Trophoblast cell (in vitro differentiated cells and primary cell): ENCODE data around the gene TMC2.

Experiments
- DNase-seq, 2 donors: peaks; one replicate each; pipeline ENCODE4 v3.0.0-alpha.2; 2016
- H2AFZ ChIP-seq: 2 replicates; pipeline ENCODE4 v1.6.1; 2013; ENCODE audit warnings: low read length, moderate library complexity, mild to moderate bottlenecking; ENCODE audit not compliant: insufficient read depth, poor library complexity
- H2AK5ac ChIP-seq: 2 replicates; pipeline ENCODE4 v1.6.1; 2013; ENCODE audit warnings: mild to moderate bottlenecking, low read length
- H2BK120ac ChIP-seq: 2 replicates; pipeline ENCODE4 v1.6.1; 2013; ENCODE audit warnings: low read length, mild to moderate bottlenecking, moderate library complexity; ENCODE audit not compliant: insufficient read depth, poor library complexity
- H2BK12ac ChIP-seq: 2 replicates; pipeline ENCODE4 v1.6.1; 2013; ENCODE audit warnings: mild to moderate bottlenecking, low read length, moderate library complexity
- H2BK5ac ChIP-seq: 2 replicates; pipeline ENCODE4 v1.6.1; 2013; ENCODE audit warnings: low read length, low read depth, moderate library complexity, mild to moderate bottlenecking; ENCODE audit not compliant: poor library complexity
- H3K14ac ChIP-seq: 2 replicates; pipeline ENCODE4 v1.6.1; 2013; ENCODE audit warnings: mild to moderate bottlenecking, low read length
- H3K18ac ChIP-seq: 2 replicates; pipeline ENCODE4 v1.6.1; 2013; ENCODE audit warnings: mild to moderate bottlenecking, low read length
- H3K23ac ChIP-seq: 2 replicates; pipeline ENCODE4 v1.6.1; 2013; ENCODE audit warnings: low read length
- H3K27ac ChIP-seq: 2 replicates; pipeline ENCODE4 v1.5.1; 2013; ENCODE audit warnings: low read depth, mild to moderate bottlenecking, inconsistent platforms, low read length, moderate library complexity
- H3K27me3 ChIP-seq: 2 replicates; pipeline ENCODE4 v1.6.1; 2013; ENCODE audit warnings: inconsistent platforms, mild to moderate bottlenecking, low read length, moderate library complexity; ENCODE audit not compliant: insufficient read depth
- H3K36me3 ChIP-seq, 2 experiments: 1 replicate in 1 of 2; 2 replicates in 1 of 2; pipeline ENCODE4 v1.6.1; 2013; ENCODE audit warnings: low read length in 2 of 2, mild to moderate bottlenecking in 2 of 2, moderate library complexity in 1 of 2; ENCODE audit not compliant: insufficient read depth in 2 of 2, control insufficient read depth in 1 of 2
- H3K4ac ChIP-seq: 2 replicates; pipeline ENCODE4 v1.6.1; 2013; ENCODE audit warnings: low read depth, mild to moderate bottlenecking, low read length, moderate library complexity
- H3K4me1 ChIP-seq, 2 experiments: 1 replicate in 1 of 2; 2 replicates in 1 of 2; pipeline ENCODE4 v1.6.1; 2013; ENCODE audit warnings: low read length in 2 of 2, mild to moderate bottlenecking in 2 of 2, moderate library complexity in 1 of 2; ENCODE audit not compliant: insufficient read depth in 2 of 2, control insufficient read depth in 1 of 2
- H3K4me2 ChIP-seq: 2 replicates; pipeline ENCODE4 v1.6.1; 2013; ENCODE audit warnings: inconsistent platforms, mild to moderate bottlenecking, low read length, moderate library complexity
- H3K4me3 ChIP-seq: 2 replicates; pipeline ENCODE4 v1.5.1; 2013; ENCODE audit warnings: mild to moderate bottlenecking, low read depth, low read length, inconsistent platforms
- H3K79me1 ChIP-seq: one replicate; pipeline ENCODE4 v1.6.1; 2013; ENCODE audit warnings: low read length
- H3K79me2 ChIP-seq: 2 replicates; pipeline ENCODE4 v1.6.1; 2013; ENCODE audit warnings: low read length, mild to moderate bottlenecking; ENCODE audit not compliant: control insufficient read depth, insufficient read depth, poor library complexity
- H3K9ac ChIP-seq: 2 replicates; pipeline ENCODE4 v1.6.1; 2013; ENCODE audit warnings: mild to moderate bottlenecking, low read length
- H3K9me3 ChIP-seq: 2 replicates; pipeline ENCODE4 v1.6.1; 2013; ENCODE audit warnings: low read depth, mild to moderate bottlenecking, control low read depth, inconsistent platforms, low read length; ENCODE audit not compliant: insufficient read depth
- H4K12ac ChIP-seq: 2 replicates; pipeline ENCODE4 v1.6.1; 2013; ENCODE audit warnings: low read depth, mild to moderate bottlenecking, low read length, moderate library complexity
- H4K8ac ChIP-seq: 2 replicates; pipeline ENCODE4 v1.6.1; 2013; ENCODE audit warnings: low read depth, mild to moderate bottlenecking, low read length, moderate library complexity
- H4K91ac ChIP-seq: one replicate; pipeline ENCODE4 v1.6.1; 2013; ENCODE audit warnings: low read depth, mild to moderate bottlenecking, low read length, moderate library complexity
- WGBS: extraction: QIAGEN DNeasy Blood & Tissue Kit; methylation state at CpG from one replicate; pipeline ENCODE4 v1.1.7; 2013; ENCODE audit warnings: missing lambda C conversion rate; ENCODE audit not compliant: insufficient read length, insufficient coverage; ENCODE audit errors: extremely low coverage; 5-methylcytosine and 5-hydroxymethylcytosine counted together

The TMC2 gene

DNA sequence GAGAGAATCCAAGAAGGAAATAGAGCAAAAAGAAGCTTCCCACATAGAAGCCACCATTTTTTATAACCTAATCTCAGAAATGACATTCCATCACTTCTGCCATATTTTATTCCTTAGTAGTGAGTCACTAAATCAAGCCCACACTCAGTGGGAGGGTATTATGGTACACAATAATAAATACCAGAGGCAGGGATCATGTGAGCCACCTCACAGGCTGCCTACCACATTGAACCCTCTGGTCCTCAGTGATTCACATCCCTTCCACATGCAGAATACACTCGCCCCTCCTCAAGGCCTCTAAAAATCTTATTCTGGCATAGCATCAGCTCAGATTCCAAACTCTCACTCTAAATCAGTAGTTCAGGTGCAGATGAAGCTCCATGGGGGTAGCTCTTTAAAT lies 49.4 kb downstream of the TMC2 start:
- Histone ChIP-seq H3K4me1 (no peaks in the 10 kb centered on the region), H4K91ac (no peak overlapping the region), H4K12ac (no peak overlapping the region), H3K23ac (no peak overlapping the region), H3K9me3 (no peaks in the 10 kb centered on the region), H2BK12ac (no peak overlapping the region), H3K79me1 (no peaks in the 10 kb centered on the region), H3K79me2 (no peaks in the 10 kb centered on the region), H3K4me2 (no peak overlapping the region), H3K36me3 (no peaks in the 10 kb centered on the region), H3K4me3 (no peak overlapping the region), H3K27me3 (no peaks in the 10 kb centered on the region), H4K8ac (no peak overlapping the region), H2AK5ac (no peak overlapping the region), H3K9ac (no peak overlapping the region), H3K4ac (no peak overlapping the region), H2BK5ac (no peak overlapping the region), H2BK120ac (no peak overlapping the region), H3K14ac (no peak overlapping the region), H2AFZ (no peak overlapping the region), H3K18ac (no peak overlapping the region), H3K27ac (no peak overlapping the region)
- no peak for DNase-seq
- WGBS, result no CpG with 5 or more reads among the region's 1 CpG

DNA sequence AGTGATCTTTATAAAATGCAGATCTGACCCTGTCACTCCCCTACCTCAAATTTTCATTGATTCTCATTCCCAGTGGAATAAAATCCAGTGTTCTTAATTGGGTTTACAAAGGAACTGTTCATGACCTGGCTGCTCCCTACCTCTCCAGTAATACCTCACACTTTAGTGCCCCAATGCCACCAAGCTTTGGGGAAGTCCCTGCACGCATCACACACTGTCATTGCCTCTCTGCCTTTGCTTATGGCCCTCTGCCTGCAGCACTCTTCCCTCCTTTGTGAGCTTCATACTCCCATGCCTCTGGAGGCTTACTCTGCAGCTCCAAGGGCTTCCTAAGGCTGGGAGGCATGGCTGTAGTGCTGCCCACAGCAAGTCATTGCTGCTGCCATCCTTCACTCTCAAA lies 57.4 kb downstream of the TMC2 start:
- WGBS, result no CpG with 5 or more reads among the region's 1 CpG
- DNase-seq, result no peak
- Histone ChIP-seq H3K4ac (no peak overlapping the region), H2BK120ac (no peak overlapping the region), H3K27ac (no peak overlapping the region), H3K36me3 (no peaks in the 10 kb centered on the region), H3K23ac (no peak overlapping the region), H2BK5ac (no peak overlapping the region), H4K12ac (no peak overlapping the region), H4K8ac (no peak overlapping the region), H3K4me2 (no peak overlapping the region), H3K18ac (no peak overlapping the region), H3K14ac (no peak overlapping the region), H2AK5ac (no peak overlapping the region), H3K9ac (no peak overlapping the region), H3K4me3 (no peak overlapping the region), H3K27me3 (no peaks in the 10 kb centered on the region), H4K91ac (no peak overlapping the region), H3K79me1 (no peaks in the 10 kb centered on the region), H3K4me1 (no peaks in the 10 kb centered on the region), H2BK12ac (no peak overlapping the region), H3K9me3 (peaks cover 2% of the 10 kb centered on the region), H2AFZ (no peak overlapping the region), H3K79me2 (no peaks in the 10 kb centered on the region)

DNA sequence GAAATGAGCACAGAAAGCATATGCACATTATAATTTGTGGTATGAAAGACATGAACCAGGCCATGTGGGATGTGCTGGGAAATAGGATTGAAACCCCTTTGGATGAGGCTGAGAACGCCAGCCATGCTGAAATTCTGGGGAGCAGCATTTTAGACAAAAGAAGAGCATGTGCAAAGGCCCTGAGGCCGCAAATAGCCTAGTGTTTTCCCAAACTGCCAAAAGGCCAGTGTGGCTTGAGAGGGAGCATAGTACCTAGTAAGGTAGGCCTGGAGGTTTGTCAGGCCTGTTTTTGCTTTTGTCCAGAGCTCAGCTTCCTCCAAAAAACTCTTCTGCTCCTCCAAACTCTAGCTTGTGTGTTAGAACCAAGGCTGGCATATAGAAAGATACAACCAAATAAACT lies 58.7 kb downstream of the TMC2 start:
- H4K12ac ChIP-seq, result no peak overlapping the region
- no peaks in the 10 kb centered on the region for H3K36me3 ChIP-seq
- no peak overlapping the region for H3K18ac ChIP-seq
- H3K9me3 ChIP-seq, result peaks cover 2% of the 10 kb centered on the region
- H3K27ac ChIP-seq, result no peak overlapping the region
- no peak overlapping the region for H2AFZ ChIP-seq
- no peak overlapping the region for H3K9ac ChIP-seq
- WGBS, result no CpG with 5 or more reads among the region's 2 CpGs
- no peak overlapping the region for H3K23ac ChIP-seq
- no peaks in the 10 kb centered on the region for H3K79me1 ChIP-seq
- no peak overlapping the region for H2BK5ac ChIP-seq
- H2BK120ac ChIP-seq, result no peak overlapping the region
- DNase-seq, result no peak
- H4K8ac ChIP-seq, result no peak overlapping the region
- H3K4me3 ChIP-seq, result no peak overlapping the region
- no peak overlapping the region for H2BK12ac ChIP-seq
- H3K4me1 ChIP-seq, result no peaks in the 10 kb centered on the region
- H3K27me3 ChIP-seq, result no peaks in the 10 kb centered on the region
- no peak overlapping the region for H2AK5ac ChIP-seq
- no peaks in the 10 kb centered on the region for H3K79me2 ChIP-seq
- H3K4ac ChIP-seq, result no peak overlapping the region
- H4K91ac ChIP-seq, result no peak overlapping the region
- H3K4me2 ChIP-seq, result no peak overlapping the region
- H3K14ac ChIP-seq, result no peak overlapping the region

DNA sequence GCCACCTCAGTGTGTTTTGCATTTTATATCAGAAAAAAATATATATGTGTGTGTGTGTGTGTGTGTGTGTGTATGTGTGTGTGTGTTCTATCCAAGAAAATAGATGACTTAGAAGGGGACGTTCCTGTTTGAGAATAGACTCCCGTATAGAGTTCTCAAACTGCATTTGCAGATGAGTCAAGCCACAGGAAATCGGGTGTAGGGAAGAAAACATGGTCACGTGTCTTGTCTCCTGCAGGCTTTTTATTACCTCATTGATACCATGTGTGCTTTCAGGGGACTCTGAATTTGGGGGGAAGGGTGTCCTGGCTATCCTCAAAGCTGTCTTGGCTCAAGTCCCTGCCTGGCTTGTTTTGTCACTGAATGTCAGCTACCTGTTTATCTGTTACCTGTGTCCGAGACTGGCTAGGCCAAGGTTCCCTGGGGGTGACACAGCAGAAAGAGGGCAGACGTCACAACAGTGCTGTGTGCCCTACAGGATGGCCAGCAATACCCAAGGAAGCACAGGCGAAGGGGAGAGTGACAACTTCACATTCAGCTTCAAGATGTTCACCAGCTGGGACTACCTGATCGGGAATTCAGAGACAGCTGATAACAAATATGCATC lies 60.4 kb downstream of the TMC2 start:
- H3K79me2 ChIP-seq, result no peaks in the 10 kb centered on the region
- no peak overlapping the region for H3K9ac ChIP-seq
- no peak overlapping the region for H2BK5ac ChIP-seq
- no peak overlapping the region for H4K12ac ChIP-seq
- no peak overlapping the region for H3K18ac ChIP-seq
- H3K9me3 ChIP-seq, result peaks cover 2% of the 10 kb centered on the region
- no peak overlapping the region for H3K4me2 ChIP-seq
- H3K23ac ChIP-seq, result no peak overlapping the region
- H3K4me1 ChIP-seq, result no peaks in the 10 kb centered on the region
- no peak overlapping the region for H3K4ac ChIP-seq
- no peak overlapping the region for H2BK12ac ChIP-seq
- no peak overlapping the region for H4K91ac ChIP-seq
- WGBS, result no CpG with 5 or more reads among the region's 8 CpGs
- no peaks in the 10 kb centered on the region for H3K36me3 ChIP-seq
- no peaks in the 10 kb centered on the region for H3K79me1 ChIP-seq
- H4K8ac ChIP-seq, result no peak overlapping the region
- H3K14ac ChIP-seq, result no peak overlapping the region
- no peak overlapping the region for H3K4me3 ChIP-seq
- H3K27me3 ChIP-seq, result no peaks in the 10 kb centered on the region
- no peak overlapping the region for H3K27ac ChIP-seq
- H2AK5ac ChIP-seq, result no peak overlapping the region
- no peak for DNase-seq
- H2AFZ ChIP-seq, result no peak overlapping the region
- H2BK120ac ChIP-seq, result no peak overlapping the region
